Psoas muscle (tissue), 8 donors: ENCODE data around the gene DENND1B. TPM values are rescaled to one million over a fixed set of nuclear protein-coding genes. Genes with fewer than 3 reads are reported as not detected.

Experiments used
- ATAC-seq, 4 donors: fragments of 200-7000 bp; cut with Tn5 transposase; one replicate each; pipeline ENCODE4 v1.9.1; 2020; ENCODE audit warnings: moderate library complexity in 3 of 4, mild to moderate bottlenecking in 2 of 4
- DNase-seq, 2 donors: peaks; one replicate each; pipeline ENCODE4 v3.0.0-alpha.2; 2020
- H3K27ac ChIP-seq: fragments of 200-600 bp; one replicate; pipeline ENCODE4 v1.8.0; 2022
- H3K27me3 ChIP-seq, 3 donors: fragments of 200-600 bp in 1 of 3; one replicate each; pipeline versions ENCODE4 v1.6.1 to v1.8.0; 2013 to 2022; ENCODE audit warnings: low read length in 2 of 3, mild to moderate bottlenecking in 2 of 3, moderate library complexity in 1 of 3; ENCODE audit not compliant: insufficient read depth in 3 of 3
- H3K36me3 ChIP-seq, 2 donors: fragments of 200-600 bp in 1 of 2; one replicate each; pipeline versions ENCODE4 v1.6.1 to v1.8.0; 2013 to 2022; ENCODE audit warnings: low read depth in 1 of 2, mild to moderate bottlenecking in 1 of 2, moderate library complexity in 1 of 2; ENCODE audit not compliant: insufficient read depth in 1 of 2
- H3K4me1 ChIP-seq: fragments of 200-600 bp; one replicate; pipeline ENCODE4 v1.8.0; 2022
- H3K4me3 ChIP-seq: fragments of 200-600 bp; one replicate; pipeline ENCODE4 v1.8.0; 2022; ENCODE audit warnings: mild to moderate bottlenecking
- H3K9me3 ChIP-seq: fragments of 200-600 bp; one replicate; pipeline ENCODE4 v1.8.0; 2022
- CTCF ChIP-seq: fragments of 200-600 bp; IDR thresholded peaks from one replicate; pipeline ENCODE4 v1.8.0; 2022; ENCODE audit warnings: antibody characterized with exemption
- WGBS, 3 donors: extraction: QIAGEN DNeasy Blood & Tissue Kit; methylation state at CpG; one replicate each; pipeline versions ENCODE4 v1.1.6 to v1.1.7; 2013; 5-methylcytosine and 5-hydroxymethylcytosine counted together
- intact Hi-C, 2 donors: fragments of 100-400 bp; cut with DNase I; formaldehyde crosslinking; loops; one replicate each; pipeline versions ENCODE4 v1.11.0 to v1.14.2; 2022
- polyA plus RNA-seq, 3 donors: library from polyadenylated mRNA; stranded (reverse); fragments of 200-250 nt; gene quantifications; one replicate each; pipeline ENCODE4 v1.2.3, GENCODE V29; 2013
- total RNA-seq, 4 donors: library from RNA; stranded (reverse); fragmentation: NEBNext Ultra II Directional in 2 of 4; extraction: Animal tissue kit (Norgen Biotek cat#: 25700) in 2 of 4; gene quantifications; one replicate each; pipeline versions ENCODE4 v1.2.1 to v1.2.4, GENCODE V29; 2021 to 2023
- donor health status: healthy with polysubstance abuse.
- donor health status: DM: no; HTN: no; CAD: no; lungs with moderate emphysema.
- donor health status: Bipolar disorder and iron deficiency.
- donor health status: healthy.
- donor health status: DM: yes; HTN: yes; CAD: no.
- donor health status: DM: no; HTN: no; CAD: no.
- donor health status: DM: no; HTN: no; CAD: no.
- donor health status: DM: yes; HTN: yes; CAD: no.

Gene DENND1B
- total and polyA plus RNA-seq, 7 donors, result 1.4 to 11.5 (median 6.2) TPM

DNA sequence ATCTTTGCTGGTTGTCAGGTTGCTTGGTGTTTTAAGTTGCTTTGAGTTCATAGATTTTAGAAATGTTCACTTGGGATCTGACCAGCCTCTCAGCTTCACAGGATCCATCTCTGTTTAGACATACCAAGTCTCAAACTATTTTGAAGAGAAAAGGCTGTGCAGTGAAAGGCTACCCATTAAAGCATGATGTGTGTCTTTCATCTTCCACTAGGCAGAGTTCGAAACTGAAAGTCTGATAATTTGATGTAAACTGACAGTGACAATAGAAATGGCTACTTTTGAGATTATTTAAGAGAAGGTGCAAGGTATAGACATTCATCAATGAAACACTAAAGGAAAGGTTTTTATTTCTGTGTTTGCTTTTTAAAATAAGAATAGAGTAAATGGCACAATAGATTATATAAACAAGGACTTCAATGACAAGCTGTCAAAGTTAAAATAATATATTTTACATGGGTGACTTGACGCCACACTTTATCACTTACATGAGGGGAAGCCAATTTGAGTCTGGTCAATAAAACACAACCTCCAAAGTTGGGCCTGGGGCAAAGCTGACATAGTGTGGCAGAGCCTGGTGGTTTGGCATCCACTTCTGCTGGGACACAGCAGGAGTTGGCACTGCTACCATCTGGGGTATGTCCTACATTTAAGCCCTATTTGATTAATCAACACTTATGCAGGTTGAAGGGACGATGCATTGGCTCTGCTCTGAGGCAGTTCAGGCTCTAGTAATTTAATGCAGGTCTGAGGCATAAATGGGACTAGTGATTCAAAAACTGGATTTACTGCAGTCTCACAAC is 309.6 kb downstream of the DENND1B start:
- Histone ChIP-seq H3K27ac (no peak overlapping the region), H3K4me3 (no peak overlapping the region), H3K4me1 (no peaks in the 10 kb centered on the region), H3K9me3 (no peaks in the 10 kb centered on the region), H3K36me3 (no peaks in the 10 kb centered on the region), H3K27me3 (no peaks in the 10 kb centered on the region)
- ATAC-seq (no peak), DNase-seq (no peak)
- TF ChIP-seq CTCF, result no peak
- 82 to 92% (median 90%) methylated on average over 3 of the region's 3 CpGs for WGBS, 3 donors
- intact Hi-C loops, result no loop called here

GRCh38 chr1:197464044-197464443 is 311.2 kb downstream of the DENND1B start:
- no peak for TF ChIP-seq CTCF
- ATAC-seq (peak; percentile 49 to 93 (median 64)), DNase-seq (no peak)
- Histone ChIP-seq H3K4me3 (no peak overlapping the region), H3K27ac (no peak overlapping the region), H3K9me3 (no peaks in the 10 kb centered on the region), H3K27me3 (no peaks in the 10 kb centered on the region), H3K36me3 (no peaks in the 10 kb centered on the region), H3K4me1 (no peaks in the 10 kb centered on the region)
- intact Hi-C loops, result no loop called here
- 15 to 18% (median 16%) methylated on average over 7 of the region's 7 CpGs for WGBS, 3 donors

GRCh38 chr1:197463142-197463541 is 312.1 kb downstream of the DENND1B start:
- intact Hi-C loops, result no loop called here
- no peaks in the 10 kb centered on the region for H3K9me3 ChIP-seq
- no peak for ATAC-seq

DNA sequence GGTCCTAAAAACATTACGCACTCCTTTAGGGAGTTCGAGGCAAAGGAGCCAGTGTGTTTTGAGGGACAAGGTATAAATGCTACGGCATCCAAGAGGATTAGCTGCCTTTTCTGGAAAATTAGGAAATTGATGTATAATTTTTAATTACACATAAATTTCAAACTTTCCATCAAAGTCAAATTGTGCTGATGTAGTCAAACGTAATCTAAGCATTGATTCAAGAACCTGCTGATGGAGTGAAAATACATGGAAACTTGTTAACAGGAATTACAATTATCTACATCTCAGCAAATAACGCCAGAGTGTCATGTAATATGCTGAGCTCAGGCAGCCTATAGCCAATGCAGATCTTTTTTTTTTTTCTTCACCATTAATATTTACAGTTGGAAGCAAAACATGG is 312.7 kb downstream of the DENND1B start:
- Histone ChIP-seq H3K4me1 (no peaks in the 10 kb centered on the region), H3K9me3 (no peaks in the 10 kb centered on the region), H3K27ac (no peak overlapping the region), H3K27me3 (no peaks in the 10 kb centered on the region), H3K4me3 (no peak overlapping the region), H3K36me3 (no peaks in the 10 kb centered on the region)
- WGBS, 3 donors, result 87 to 92% (median 89%) methylated on average over 5 of the region's 5 CpGs
- intact Hi-C loops, result no loop called here
- DNase-seq, result no peak
- no peak for ATAC-seq
- no peak for TF ChIP-seq CTCF

More at GRCh38 chr1:197463142-197463541, 312.1 kb downstream of the DENND1B start:
- TF ChIP-seq CTCF, result no peak
- no peak for DNase-seq
- H3K4me3 ChIP-seq, result no peak overlapping the region
- H3K4me1 ChIP-seq, result no peaks in the 10 kb centered on the region
- no peaks in the 10 kb centered on the region for H3K27me3 ChIP-seq
- H3K27ac ChIP-seq, result no peak overlapping the region
- no peaks in the 10 kb centered on the region for H3K36me3 ChIP-seq

Other genes starting within 250 kb of the DENND1B start
- 1 to 10 TPM in 3 of 4 donors, under 1 TPM in 1; 0.84 to 3.9 (median 1.8) TPM for gene C1orf53, start 127.2 kb upstream of the DENND1B start, total RNA-seq
- 1 to 10 TPM; 2.0 to 4.3 (median 2.5) TPM for gene C1orf53, start 127.2 kb upstream of the DENND1B start, polyA plus RNA-seq
- gene LHX9, start 141.9 kb upstream of the DENND1B start, total RNA-seq, result under 1 TPM; 0.09 to 0.27 (median 0.13) TPM
- under 1 TPM in 2 of 3 donors, not detected in 1; 0.04 TPM for gene LHX9, start 141.9 kb upstream of the DENND1B start, polyA plus RNA-seq